Measurements from ENCODE around the gene DGCR2.

- TF ChIP-seq EP300 (IDR thresholded peaks at IDR 0.05): no peak
- no peak for TF ChIP-seq CTCF (IDR thresholded peaks at IDR 0.05)
- TF ChIP-seq POLR2A (IDR thresholded peaks at IDR 0.05): no peak
Observed at GRCh38 chr22:19168088-19168890, 46.1 kb upstream of the DGCR2 start.
